Subcutaneous abdominal adipose tissue (tissue), 5 donors: ENCODE results near the gene NFE2L2.
A peak's percentile ranks its signal among the peaks of the same experiment; 100 is the strongest.

ENCODE experiments used
- H3K27ac ChIP-seq: one replicate; pipeline ENCODE4 v1.7.0; 2013; ENCODE audit warnings: low read depth, mild to moderate bottlenecking, inconsistent platforms, low read length, moderate library complexity
- H3K27me3 ChIP-seq, 5 donors: one replicate each; pipeline ENCODE4 v1.7.0; 2013; ENCODE audit warnings: low read length in 5 of 5, inconsistent platforms in 1 of 5; ENCODE audit not compliant: control insufficient read depth in 5 of 5, insufficient read depth in 4 of 5
- H3K36me3 ChIP-seq, 5 donors: one replicate each; pipeline ENCODE4 v1.7.0; 2013; ENCODE audit warnings: low read length in 5 of 5; ENCODE audit not compliant: control insufficient read depth in 5 of 5, insufficient read depth in 5 of 5
- H3K4me1 ChIP-seq, 5 donors: one replicate each; pipeline ENCODE4 v1.7.0; 2013; ENCODE audit warnings: low read length in 5 of 5, mild to moderate bottlenecking in 3 of 5, moderate library complexity in 1 of 5; ENCODE audit not compliant: control insufficient read depth in 5 of 5, insufficient read depth in 5 of 5
- H3K4me3 ChIP-seq, 5 donors: one replicate each; pipeline ENCODE4 v1.7.0; 2013; ENCODE audit warnings: low read length in 5 of 5, low read depth in 1 of 5
- H3K9ac ChIP-seq, 5 donors: one replicate each; pipeline ENCODE4 v1.7.0; 2013; ENCODE audit warnings: low read length in 5 of 5, mild to moderate bottlenecking in 4 of 5, moderate library complexity in 3 of 5
- H3K9me3 ChIP-seq, 5 donors: one replicate each; pipeline ENCODE4 v1.7.0; 2013; ENCODE audit warnings: low read length in 5 of 5; ENCODE audit not compliant: control insufficient read depth in 5 of 5
- donor health status: healthy.
- donor health status: healthy.
- donor health status: healthy.
- donor health status: healthy.
- donor health status: healthy.

Gene NFE2L2

GRCh38 chr2:177242121-177242987 lies 22.2 kb downstream of the NFE2L2 start:
- Histone ChIP-seq H3K9ac (peak overlapping the region; percentile 21 to 90 (median 50)), H3K4me3 (peak overlapping the region in 4 of 5 donors; percentile 11 to 47 (median 34)), H3K36me3 (peaks cover 0 to 2% (median 0%) of the 10 kb centered on the region in 5 donors), H3K4me1 (peaks cover 23 to 89% (median 81%) of the 10 kb centered on the region in 5 donors), H3K9me3 (no peaks in the 10 kb centered on the region), H3K27ac (peak overlapping the region; percentile 99), H3K27me3 (no peaks in the 10 kb centered on the region)

- H3K9me3 ChIP-seq: no peaks in the 10 kb centered on the region
- peak overlapping the region; percentile 99 for H3K27ac ChIP-seq
- H3K4me3 ChIP-seq: peak overlapping the region in 3 of 5 donors; percentile 23 to 47 (median 44)
- peaks cover 0 to 2% (median 0%) of the 10 kb centered on the region in 5 donors for H3K36me3 ChIP-seq
- H3K4me1 ChIP-seq: peaks cover 26 to 88% (median 81%) of the 10 kb centered on the region in 5 donors
- no peaks in the 10 kb centered on the region for H3K27me3 ChIP-seq
- peak overlapping the region in 3 of 5 donors; percentile 50 to 90 (median 57) for H3K9ac ChIP-seq
Measured at GRCh38 chr2:177241711-177242120, 22.8 kb downstream of the NFE2L2 start.

- H3K27me3 ChIP-seq: no peaks in the 10 kb centered on the region
- peaks cover 19 to 84% (median 74%) of the 10 kb centered on the region in 5 donors for H3K4me1 ChIP-seq
- peaks cover 0 to 4% (median 2%) of the 10 kb centered on the region in 5 donors for H3K36me3 ChIP-seq
- H3K9me3 ChIP-seq: no peaks in the 10 kb centered on the region
- H3K9ac ChIP-seq: peak overlapping the region in 4 of 5 donors; percentile 5 to 90 (median 32)
- peak overlapping the region; percentile 99 for H3K27ac ChIP-seq
- H3K4me3 ChIP-seq: peak overlapping the region; percentile 2 to 52 (median 34)
Measured at GRCh38 chr2:177239932-177240630, 24.4 kb downstream of the NFE2L2 start.

- Histone ChIP-seq H3K9me3 (no peaks in the 10 kb centered on the region), H3K27ac (peak overlapping the region; percentile 99), H3K36me3 (peaks cover 0 to 10% (median 3%) of the 10 kb centered on the region in 5 donors), H3K9ac (peak overlapping the region in 1 of 5 donors; percentile 35), H3K4me3 (no peak overlapping the region), H3K27me3 (no peaks in the 10 kb centered on the region), H3K4me1 (peaks cover 19 to 77% (median 74%) of the 10 kb centered on the region in 5 donors)
Measured at GRCh38 chr2:177239053-177239452, 25.5 kb downstream of the NFE2L2 start.

GRCh38 chr2:177237932-177238331 lies 26.6 kb downstream of the NFE2L2 start:
- H3K9me3 ChIP-seq: no peaks in the 10 kb centered on the region
- H3K4me3 ChIP-seq: no peak overlapping the region
- H3K4me1 ChIP-seq: peaks cover 17 to 69% (median 64%) of the 10 kb centered on the region in 5 donors
- H3K9ac ChIP-seq: no peak overlapping the region
- peak overlapping the region; percentile 99 for H3K27ac ChIP-seq
- H3K27me3 ChIP-seq: no peaks in the 10 kb centered on the region
- peaks cover 10 to 21% (median 14%) of the 10 kb centered on the region in 5 donors for H3K36me3 ChIP-seq

- H3K4me1 ChIP-seq: peaks cover 12 to 50% (median 45%) of the 10 kb centered on the region in 5 donors
- H3K36me3 ChIP-seq: peaks cover 30 to 41% (median 34%) of the 10 kb centered on the region in 5 donors
- peak overlapping the region; percentile 24 for H3K27ac ChIP-seq
- no peak overlapping the region for H3K4me3 ChIP-seq
- no peaks in the 10 kb centered on the region for H3K9me3 ChIP-seq
- peak overlapping the region in 1 of 5 donors; percentile 7 for H3K9ac ChIP-seq
- no peaks in the 10 kb centered on the region for H3K27me3 ChIP-seq
Measured at GRCh38 chr2:177235855-177236437, 28.6 kb downstream of the NFE2L2 start.

- no peak overlapping the region for H3K9ac ChIP-seq
- H3K27ac ChIP-seq: peak overlapping the region; percentile 20
- no peak overlapping the region for H3K4me3 ChIP-seq
- H3K27me3 ChIP-seq: no peaks in the 10 kb centered on the region
- peaks cover 5 to 34% (median 28%) of the 10 kb centered on the region in 5 donors for H3K4me1 ChIP-seq
- H3K9me3 ChIP-seq: no peaks in the 10 kb centered on the region
- peaks cover 40 to 57% (median 47%) of the 10 kb centered on the region in 5 donors for H3K36me3 ChIP-seq
Measured at GRCh38 chr2:177234267-177234666, 30.3 kb downstream of the NFE2L2 start.

- Histone ChIP-seq H3K36me3 (peaks cover 43 to 64% (median 48%) of the 10 kb centered on the region in 5 donors), H3K9ac (no peak overlapping the region), H3K27me3 (no peaks in the 10 kb centered on the region), H3K9me3 (no peaks in the 10 kb centered on the region), H3K4me1 (peaks cover 5 to 16% (median 11%) of the 10 kb centered on the region in 5 donors), H3K4me3 (no peak overlapping the region), H3K27ac (peak overlapping the region; percentile 11)
Measured at GRCh38 chr2:177232098-177232704, 32.3 kb downstream of the NFE2L2 start.

- no peaks in the 10 kb centered on the region for H3K9me3 ChIP-seq
- peaks cover 0 to 10% (median 3%) of the 10 kb centered on the region in 5 donors for H3K4me1 ChIP-seq
- H3K4me3 ChIP-seq: no peak overlapping the region
- peaks cover 43 to 64% (median 48%) of the 10 kb centered on the region in 5 donors for H3K36me3 ChIP-seq
- no peaks in the 10 kb centered on the region for H3K27me3 ChIP-seq
- no peak overlapping the region for H3K9ac ChIP-seq
- H3K27ac ChIP-seq: no peak overlapping the region
Measured at GRCh38 chr2:177231270-177231669, 33.3 kb downstream of the NFE2L2 start.
